Hematopoietic multipotent progenitor cell (in vitro differentiated cells): ENCODE data around the gene C16orf74. TPM values are rescaled to one million over a fixed set of nuclear protein-coding genes. Genes with fewer than 3 reads are reported as not detected.
A peak's percentile ranks its signal among the peaks of the same experiment; 100 is the strongest.

Experiments used
- DNase-seq, 3 donors: peaks; one replicate each; pipeline ENCODE4 v3.0.0-alpha.2; 2011 to 2015; ENCODE audit warnings: low read depth in 2 of 3, low spot score in 2 of 3
- total RNA-seq: library from RNA; depleted of rRNA; stranded (reverse); fragments of >200 nt; gene quantifications from one replicate; pipeline ENCODE4 v1.2.3, GENCODE V29; 2012

The C16orf74 gene
- total RNA-seq = 3.5 TPM

DNA sequence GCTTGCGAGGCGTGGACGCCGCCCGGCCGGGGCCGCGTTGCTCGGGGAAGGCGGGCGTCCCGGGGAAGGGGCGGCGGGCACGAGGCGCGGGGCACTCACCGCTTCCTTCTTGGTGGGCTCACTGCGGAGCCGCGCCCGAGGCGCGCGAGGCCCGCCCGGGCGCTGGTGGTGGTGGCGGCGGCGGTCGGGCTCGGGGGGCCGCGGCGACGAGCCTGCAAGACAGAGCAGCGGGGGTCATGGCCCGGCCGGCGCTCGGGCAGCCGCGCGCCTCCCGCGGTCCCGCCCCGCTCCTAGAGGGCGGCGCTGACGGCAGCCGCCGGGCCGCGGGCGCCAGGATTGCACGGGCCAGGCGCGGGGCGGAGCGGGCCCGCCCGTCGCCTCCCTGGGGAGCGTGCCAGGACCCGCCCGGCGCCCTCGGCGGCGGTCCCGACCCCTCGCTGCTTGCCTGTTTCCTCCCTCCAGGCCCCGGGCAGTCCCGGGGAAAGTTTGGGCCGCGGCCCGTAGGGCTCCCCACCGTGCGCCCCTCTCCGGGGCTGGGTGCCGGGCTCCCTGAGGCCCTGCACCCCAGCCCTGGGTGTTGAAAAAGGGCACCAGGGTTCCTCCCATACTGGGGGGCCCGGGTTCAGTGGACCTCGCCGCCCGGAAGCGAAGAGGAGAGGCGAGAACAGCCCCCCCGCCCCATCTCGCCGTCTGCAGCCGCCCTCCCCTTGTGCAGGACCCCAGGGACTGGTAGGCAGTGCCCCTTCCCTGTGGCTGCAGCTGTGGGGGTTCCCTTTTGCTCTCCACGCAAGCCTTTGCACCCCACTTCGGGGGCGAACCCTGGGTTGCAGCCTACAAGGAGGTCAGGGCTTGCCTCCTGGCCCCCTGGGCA is at the start of gene C16orf74:
Gene C16orf74 (minus strand): TSS at position 270 of the 871 bp plus-strand sequence. CDS start 15,879 bp downstream, outside the sequence.
- peak in 1 of 3 donors; percentile 11 for DNase-seq

DNA sequence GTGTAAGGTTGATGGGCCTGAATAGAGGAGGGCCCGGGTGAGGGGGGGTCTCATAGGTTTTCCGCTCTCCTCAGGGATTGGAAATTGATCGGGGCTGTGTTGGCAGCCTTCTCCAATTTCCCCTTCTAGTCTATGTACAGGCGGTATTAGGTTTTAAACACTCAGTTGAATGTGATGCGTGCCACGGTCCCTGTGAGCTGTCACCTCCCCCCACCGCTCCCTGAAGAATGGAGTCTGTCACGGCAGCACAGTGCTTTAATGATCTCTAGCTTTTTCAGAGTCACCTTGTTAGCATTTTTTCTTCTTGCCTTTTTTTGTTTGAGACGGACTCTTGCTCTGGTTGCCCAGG is 49.4 kb upstream of the C16orf74 start:
- DNase-seq = no peak

DNA sequence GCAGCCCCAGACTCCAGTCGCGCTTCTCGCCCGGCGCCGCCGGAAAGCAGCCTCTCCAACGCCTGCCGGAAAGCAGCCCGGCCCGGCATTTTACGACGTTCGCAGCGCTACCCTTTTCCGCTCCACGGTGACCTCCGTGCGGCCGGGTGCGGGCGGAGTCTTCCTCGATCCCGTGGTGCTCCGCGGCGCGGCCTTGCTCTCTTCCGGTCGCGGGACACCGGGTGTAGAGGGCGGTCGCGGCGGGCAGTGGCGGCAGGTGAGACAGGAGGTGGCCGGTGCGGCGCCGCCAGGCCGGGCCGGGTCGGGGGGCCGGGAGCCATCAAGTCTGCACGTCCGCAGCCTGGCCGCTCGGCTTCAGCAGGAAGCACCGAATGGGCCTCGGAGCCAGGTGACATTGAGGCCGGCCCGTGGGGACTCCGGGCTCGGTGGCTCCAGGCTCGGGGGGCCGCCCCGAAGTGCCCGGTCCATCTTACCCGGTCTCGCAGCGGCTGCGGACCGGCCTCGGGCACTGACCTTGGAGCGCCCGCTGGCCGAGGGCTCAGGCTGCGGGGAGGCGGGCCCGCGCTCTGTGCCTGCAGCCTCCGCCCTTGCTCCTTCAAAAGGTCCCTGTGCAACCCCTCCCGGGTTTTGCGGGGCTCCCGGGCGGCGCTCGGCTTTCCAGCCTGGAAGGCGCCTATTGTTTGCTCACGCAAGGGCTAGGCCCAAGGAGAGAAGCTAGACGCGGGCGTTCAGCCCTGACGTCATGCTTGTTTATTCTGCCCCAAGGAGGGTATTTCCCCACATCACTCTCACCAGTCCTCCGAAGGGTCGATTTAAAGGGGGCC is 48.8 kb upstream of the C16orf74 start, which contains the start of the genes COX4I1 and EMC8:
Gene COX4I1 (plus strand): TSS at position 199 of the 824 bp plus-strand sequence. CDS start 1,511 bp downstream, outside the sequence.
Gene EMC8 (minus strand): TSS at position 48 of the 824 bp plus-strand sequence. CDS start 249 bp downstream, outside the sequence.
- DNase-seq = peak; percentile 75 to 93 (median 91)

DNA sequence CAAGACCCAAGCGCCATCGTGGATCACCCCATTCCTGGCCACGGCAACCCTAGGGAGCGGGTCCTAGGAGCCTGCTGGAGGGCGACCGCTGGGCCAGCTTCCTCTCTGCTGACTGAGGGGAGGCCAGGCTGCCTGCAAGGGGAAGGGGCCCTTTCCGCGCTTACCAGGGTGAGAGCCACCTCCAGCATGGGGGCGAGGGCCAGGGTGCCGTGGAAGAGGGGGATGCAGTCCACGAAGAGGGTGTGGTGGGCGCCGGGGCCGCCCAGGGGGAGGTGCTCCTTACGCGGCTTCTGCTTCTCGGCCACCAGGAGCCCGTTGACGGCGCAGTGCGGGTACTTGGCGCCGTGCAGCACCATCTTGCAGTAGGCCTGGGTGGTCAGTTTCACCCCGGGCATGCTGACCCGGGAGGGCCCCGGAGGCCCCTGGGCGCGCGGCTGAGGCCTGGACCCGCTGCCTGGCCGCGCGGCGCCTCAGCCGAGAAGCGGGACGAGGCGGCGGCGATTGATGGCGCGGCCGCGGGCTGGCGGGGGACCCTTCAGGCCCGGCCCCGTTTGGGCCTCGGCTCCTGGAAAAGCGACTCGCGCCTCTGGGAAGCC is 48.1 kb upstream of the C16orf74 start:
- DNase-seq = peak in 2 of 3 donors; percentile 46 to 64

DNA sequence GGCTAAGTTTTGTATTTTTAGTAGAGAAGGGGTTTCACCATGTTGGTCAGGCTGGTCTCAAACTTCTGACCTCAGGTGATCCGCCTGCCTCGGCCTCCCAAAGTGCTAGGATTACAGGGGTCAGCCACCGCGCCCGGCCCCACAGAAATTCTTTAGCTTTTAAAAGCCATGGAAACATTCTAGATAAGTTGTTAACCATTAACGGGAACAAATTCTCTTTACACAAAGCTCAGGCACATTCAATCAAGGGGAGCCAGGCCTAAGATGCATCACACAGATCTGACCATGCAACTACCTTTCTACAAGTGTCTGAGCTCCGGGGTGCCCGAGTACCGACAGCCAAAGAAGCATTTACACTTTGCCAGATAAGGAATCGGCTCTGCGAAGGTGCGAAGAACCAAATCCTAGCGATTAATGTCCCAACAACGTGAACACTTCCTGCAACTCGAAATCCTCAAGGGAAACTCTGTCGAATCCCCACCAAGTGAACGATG is 47.4 kb upstream of the C16orf74 start:
- DNase-seq = no peak

DNA sequence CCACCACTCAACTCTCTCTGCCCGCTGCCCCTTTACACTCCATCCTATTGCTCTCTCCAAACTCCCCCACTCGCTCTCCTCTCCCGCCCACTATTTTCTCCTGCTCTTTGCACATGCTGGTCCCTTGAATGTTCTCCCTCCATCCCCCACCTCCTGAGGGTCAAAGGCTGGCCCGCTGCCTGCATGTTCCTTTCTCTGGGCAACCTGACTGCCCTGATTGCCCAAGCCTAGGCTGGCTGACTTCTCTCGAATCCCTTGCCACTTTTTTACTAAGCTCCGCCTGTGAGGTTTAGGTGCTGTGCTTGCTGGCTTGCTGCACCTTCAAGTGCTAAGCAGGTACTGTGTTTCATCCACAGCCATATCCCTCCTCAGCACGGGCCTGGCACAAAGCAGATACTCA is 45.7 kb upstream of the C16orf74 start:
- DNase-seq = no peak

DNA sequence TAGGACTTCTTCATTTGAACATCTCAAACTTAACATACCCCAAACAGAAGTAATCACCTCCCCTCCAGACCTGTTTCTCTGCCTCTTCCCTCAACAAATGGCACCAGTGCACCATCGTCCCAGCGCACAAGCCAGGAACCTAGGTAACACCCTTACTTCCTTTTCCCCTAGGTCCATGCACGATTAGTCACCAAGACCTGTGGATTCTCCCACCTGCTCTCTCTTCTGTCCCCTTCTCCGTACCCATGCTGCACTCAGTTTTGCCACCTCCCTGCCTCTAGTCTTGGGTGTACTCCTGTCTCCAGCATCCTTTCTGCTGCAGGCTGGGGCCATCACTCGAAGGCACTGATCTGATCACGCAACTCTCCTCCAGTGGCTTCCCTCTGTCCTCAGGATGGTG is 45.3 kb upstream of the C16orf74 start:
- DNase-seq = no peak

DNA sequence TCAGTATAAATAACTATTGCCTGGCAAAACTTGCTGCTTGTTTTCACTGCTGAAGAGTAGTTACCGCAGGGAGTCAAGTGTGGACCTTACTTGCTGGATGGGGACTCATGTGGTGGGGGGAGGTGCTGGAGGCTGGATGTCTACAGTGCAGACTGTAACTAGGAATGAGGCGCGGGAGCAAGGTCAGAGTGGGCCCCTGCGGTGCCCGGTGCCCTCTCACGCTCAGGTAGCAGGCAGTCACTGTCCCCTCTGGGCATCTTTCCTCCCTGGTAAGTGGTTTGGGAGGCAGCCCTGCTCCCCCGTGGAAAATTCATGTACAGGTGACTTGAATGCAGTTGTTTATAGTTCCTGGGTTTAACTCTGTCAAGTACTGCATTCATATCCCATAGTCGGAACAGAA is 43.8 kb upstream of the C16orf74 start:
- no peak for DNase-seq

DNA sequence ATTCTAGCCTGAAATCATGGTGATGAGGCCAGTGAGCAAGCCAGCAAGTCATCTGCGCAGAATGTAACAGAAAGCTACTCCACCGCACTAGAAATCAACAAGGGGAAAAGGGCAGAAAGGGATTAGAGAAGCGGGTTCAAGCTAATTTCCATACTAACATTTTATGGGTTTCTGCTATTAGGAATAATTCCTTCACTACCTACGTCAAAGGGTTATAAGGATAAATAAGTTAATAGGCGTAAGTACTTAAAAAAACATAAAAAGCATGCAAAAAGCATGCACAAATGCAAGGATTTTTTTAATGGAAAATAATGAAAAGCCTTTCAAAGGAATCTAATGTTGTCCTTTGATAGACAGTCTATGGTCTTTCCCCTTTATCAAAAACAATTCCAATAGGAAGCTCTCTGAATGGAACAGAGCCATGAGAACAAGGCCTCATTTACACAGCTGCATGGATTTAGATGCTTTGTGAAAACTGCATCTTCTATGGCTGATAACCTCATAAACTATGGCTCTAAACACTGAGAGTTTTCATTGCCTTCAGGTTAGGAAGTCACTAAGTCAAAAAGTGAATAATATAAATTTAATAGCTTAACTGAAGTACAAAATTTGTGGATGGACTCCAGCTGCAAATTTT is 42.9 kb upstream of the C16orf74 start:
- no peak for DNase-seq

DNA sequence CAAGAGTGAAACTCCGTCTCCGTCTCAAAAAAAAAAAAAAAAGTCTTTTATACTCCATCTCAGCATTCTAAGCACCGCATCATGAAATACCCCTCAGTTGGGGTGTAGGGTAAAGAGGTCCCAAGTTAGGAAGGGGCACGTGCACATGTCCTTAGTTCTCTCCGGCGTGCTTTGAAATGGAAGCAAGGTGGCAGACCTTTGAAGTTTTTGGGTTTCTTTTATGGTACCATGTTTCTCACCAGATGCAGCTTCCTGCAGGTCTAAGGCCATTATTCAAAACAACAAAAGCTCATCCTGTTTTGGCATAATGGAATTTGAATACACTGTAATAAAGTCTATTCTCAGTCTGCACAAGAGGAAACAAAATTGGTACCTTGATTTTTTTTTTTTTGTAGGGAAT is 38.9 kb upstream of the C16orf74 start:
- DNase-seq = no peak

DNA sequence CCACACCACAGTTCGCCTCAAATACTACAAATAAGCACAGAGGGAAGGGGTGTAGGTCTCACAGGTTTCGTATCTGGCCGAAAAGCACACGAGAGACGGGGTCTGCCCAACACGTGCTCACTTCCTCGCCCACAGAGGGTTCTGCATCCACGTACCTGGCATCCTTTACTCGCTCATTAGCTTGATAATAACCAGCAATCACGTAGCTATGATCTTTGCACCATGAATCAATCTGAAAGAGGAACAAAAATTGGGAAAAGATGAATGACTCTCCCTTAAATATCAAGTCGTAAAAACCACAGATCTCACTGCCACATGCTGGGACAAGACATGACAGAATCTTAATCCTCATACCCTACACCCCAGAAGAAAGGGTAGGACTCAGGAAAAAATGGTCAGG is 37.9 kb upstream of the C16orf74 start:
- no peak for DNase-seq

DNA sequence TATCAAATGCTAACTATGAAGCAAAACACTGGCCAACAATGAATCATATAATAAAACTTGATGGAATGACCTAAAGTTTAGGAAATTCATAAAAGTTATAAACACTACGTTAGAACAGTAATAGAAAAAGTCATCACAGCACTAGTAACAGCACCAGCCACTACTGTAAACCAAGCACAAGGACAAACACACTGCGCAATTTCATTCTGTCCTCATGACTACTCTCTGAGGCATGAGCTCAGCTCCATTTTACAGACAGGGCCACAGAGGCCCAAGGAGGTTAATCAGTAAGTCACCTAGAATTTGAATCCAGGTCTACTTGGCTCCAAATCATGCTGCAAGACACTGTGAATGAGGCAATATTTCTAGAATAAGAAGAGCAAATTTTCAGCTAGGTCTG is 35.0 kb upstream of the C16orf74 start:
- no peak for DNase-seq

DNA sequence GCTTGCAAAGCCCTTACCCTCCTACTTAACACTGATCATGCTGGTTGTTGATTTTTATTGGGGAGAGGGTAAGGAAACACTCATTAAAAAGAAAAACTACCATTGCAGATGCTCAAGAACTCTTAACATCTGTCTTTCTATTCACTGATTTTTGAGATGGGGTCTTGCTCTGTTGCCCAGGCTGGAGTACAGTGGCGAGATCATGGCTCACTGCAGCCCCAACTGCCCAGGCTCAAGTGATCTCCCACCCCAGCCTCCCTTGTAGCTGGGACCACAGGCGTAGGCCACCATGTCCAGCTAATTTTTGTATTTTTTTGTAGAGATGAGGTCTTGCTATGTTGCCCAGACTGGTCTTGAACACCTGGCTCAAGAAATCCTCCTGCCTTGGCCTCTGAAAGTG is 33.9 kb upstream of the C16orf74 start:
- no peak for DNase-seq

DNA sequence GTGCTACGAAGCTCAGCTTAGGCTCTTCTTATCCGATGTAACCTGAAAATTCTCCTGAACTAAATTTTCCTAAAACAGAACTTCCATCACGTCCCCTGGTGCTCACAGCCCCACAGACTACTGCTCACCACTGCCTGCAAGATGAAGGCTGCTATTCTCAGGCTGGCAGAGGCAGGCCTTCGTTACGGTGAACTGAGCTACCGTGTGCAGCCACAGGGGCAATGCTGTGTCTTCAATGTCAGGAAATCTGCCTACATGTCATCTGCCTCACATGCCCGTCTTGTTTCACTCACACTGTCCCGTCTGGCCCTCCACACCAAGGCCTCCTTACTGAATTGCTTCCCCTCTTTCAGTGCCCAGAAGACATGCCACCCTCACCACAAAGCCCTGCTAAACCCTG is 32.5 kb upstream of the C16orf74 start:
- no peak for DNase-seq

DNA sequence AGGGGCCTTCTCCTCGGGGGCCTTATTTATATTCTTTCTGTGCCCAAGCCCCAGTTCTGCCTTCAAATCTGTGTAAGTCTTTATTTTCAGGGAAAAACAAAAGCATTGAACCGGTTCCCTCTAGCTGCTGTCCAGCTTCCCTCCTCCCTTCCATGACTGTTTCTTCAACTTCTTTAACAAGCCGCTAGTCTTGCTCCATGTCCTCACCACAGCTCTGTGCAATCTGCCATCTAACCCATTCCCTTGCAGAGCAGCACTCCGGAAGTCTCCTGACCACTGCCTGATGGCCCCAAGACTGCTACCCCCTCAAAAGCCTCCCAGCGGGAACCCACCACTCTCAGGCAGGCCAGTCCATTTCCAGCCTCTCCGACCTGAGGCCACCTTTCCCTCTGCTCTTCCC is 31.6 kb upstream of the C16orf74 start:
- no peak for DNase-seq

DNA sequence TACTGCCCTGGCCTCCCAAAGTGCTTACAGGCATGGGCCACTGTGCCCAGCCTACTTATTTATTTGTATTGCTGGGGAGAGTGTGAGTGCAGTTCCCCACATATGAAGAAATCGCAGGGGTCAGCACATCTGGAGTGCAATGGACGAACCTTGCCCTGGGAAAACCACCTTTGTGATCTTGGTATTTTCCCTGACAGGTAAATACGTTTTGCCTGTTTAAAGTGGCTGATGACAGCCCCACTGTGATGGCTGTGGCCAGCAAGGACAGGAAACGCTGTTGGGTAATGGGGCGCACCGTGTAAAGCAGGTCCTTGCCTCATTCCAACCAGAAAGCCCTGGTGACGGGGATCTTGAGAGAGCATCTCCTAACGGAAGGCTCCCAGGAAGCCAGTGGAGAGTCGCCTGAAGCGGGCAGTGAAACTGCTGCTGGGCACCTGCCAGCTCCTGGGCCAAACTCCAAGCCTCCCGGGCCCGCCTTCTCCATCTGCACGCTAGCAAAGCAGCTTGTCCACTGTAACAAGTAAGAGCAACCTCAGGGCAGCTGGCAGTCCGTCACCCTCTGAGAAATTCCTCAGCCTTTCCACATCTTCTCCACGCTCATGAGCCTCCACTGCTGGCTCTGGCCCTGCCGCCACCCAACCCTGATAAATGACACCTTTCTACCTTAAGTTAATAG is 30.9 kb upstream of the C16orf74 start:
- no peak for DNase-seq

DNA sequence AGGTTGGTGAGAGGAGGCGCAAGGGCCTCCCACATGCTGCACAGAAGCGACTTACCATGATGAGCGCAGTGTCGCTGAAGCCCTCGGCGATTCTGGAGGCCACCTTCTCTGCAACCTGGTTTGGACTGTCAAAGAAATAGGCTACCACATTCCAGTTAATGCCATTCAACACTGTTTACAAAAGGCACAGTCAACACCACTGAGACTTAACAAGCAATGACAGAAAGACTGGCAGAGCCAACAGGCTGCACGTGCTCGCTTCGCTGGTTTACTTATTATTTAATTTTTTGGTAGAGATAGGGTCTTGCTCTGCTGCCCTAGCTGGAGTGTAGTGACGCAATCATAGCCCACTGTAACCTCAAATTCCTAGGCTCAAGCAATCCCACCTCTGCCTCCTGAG is 30.3 kb upstream of the C16orf74 start:
- no peak for DNase-seq

DNA sequence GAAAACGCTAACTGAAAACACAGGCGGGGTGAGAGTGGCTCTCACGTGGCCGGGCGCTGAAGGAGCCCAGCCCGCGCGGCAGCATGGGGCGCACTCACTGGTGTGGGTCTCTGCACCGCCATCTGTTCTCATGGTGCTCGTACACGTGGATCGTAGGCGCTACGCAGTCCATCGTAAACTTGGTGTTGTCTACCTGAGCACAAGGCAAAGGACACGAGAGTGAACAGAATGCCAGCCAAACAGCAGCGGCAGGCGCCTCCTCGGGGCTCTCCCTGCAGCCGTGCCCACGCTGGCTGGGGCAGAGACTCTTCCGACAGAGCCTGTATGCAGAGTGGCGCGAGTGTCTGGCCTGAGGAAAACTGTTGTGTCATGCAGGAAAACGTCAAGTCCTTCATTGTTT is 29.4 kb upstream of the C16orf74 start:
- DNase-seq = no peak

DNA sequence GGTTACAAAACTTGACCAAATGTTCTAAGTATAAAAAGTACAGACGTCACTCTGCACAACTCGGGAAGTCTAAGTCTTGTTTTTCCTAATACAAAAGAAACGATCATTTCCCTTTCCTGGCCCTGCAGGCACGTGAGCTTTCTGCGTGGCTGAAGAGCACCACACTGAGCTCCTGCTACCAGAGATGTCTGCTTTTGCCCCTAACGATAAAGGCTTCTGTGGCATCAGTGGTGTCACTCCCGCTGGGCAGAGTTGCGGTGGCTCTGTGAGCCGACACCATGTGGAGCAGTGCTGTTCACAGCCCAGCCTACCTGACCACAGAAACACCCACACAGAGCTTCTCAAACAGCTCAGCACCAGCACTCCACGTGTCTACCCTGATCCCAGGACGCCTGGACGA is 28.0 kb upstream of the C16orf74 start:
- no peak for DNase-seq
